Activated T-helper 1 cell treated with anti-CD3 and anti-CD28 coated beads, Interleukin-2, amount 50 U/mL, for 16 hours (primary cell): ENCODE data around the gene IGF2BP2.
"Not testable (repeated sequence)": the region's sequence is repeated elsewhere in the genome, so short reads cannot be mapped to it uniquely, and the experiment has no call there.

Experiments
- DNase-seq, 2 donors: peaks; one replicate each; pipeline ENCODE4 v3.0.0-alpha.2; 2020; ENCODE audit warnings: low read depth in 1 of 2, low spot score in 1 of 2

Gene IGF2BP2

GRCh38 chr3:185647134-185647879, 177.5 kb downstream of the IGF2BP2 start:
- DNase-seq, result no peak

GRCh38 chr3:185646382-185647133, 178.3 kb downstream of the IGF2BP2 start:
- no peak for DNase-seq

DNA sequence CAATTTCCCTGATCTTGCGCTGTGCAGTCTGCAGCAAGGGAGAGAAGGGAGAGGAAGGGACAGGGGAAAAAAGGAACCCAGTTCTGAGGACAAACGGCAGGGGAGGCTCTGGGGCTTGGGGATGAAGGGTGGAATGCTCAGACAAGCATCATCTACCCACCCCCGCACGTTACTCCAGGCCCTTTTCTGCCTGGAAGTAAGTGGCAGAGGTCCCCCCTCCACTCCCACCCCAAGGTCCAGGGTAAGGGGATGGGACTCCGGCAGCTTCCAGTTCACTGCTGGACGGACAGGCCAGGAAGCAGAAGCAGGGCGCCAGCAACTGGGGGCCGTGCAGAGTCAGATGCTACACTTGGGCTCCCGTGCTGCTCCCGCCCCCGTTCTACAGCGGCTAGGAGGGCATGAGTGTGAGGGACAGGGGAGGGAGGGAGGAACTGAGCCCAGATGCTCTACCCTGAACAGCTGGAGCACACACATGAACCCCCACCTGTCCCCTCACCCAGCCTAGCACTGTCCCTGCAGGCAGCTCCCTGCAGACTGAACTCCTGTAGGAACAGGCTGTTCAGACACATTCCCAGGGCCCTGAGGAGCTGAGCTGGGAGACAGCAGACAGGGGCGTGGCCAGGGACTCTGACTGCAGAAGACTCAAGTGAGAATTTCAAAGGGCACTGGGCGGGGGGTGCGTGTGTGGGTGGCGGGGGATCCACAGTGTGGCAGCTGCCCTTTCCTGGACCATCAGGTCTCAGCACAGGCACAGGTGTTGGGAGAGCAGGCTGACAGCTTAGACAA, 179.1 kb downstream of the IGF2BP2 start:
- no peak for DNase-seq

- DNase-seq, result not testable (repeated sequence)
These were observed 179.7 kb downstream of the IGF2BP2 start for GRCh38 chr3:185645191-185645590.

DNA sequence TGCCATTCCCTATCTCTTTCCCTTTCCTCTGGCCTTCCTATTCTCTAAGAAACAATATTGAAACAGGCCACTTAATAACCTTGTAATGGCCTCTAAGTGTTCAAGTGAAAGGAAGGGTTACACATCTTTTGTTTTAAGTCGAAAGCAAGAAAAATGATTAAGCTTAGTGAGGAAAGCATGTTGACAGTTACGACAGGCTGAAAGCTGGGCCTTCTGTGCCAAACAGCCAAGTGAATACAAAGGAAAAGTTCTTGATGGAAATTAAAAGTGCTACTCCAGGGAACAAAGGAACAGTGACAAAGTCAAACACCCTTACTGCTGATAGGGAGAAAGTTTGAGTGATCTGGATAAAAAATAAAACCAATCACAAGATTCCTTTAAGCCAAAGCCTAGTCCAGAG, 184.5 kb downstream of the IGF2BP2 start:
- DNase-seq, result no peak

- no peak for DNase-seq
These were observed 185.1 kb downstream of the IGF2BP2 start for GRCh38 chr3:185639632-185640206.

- not testable (repeated sequence) for DNase-seq
These were observed 186.2 kb downstream of the IGF2BP2 start for GRCh38 chr3:185638651-185639050.

DNA sequence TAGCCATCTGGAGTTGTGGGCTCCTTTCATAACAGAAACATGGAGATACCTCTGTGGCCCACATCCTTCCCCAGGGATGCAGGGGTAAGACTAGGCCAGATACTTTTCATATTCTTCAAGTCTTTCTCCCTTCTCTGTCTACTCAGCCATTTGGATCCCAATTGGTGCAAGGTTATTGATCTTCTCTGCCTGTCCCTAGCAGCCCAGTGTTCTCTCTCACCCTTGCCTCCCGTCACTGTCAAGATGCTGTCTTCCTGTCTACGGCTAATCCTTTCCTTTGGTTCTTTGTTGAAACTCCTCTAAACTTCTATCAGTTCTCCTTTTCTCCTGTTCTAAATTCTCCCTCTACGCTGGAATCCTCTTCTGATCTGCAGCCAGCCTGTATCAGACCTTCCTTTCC, 187.5 kb downstream of the IGF2BP2 start:
- DNase-seq, result no peak

- DNase-seq, result no peak
These were observed 191.8 kb downstream of the IGF2BP2 start for GRCh38 chr3:185632996-185633395.

- DNase-seq, result no peak
These were observed 193.2 kb downstream of the IGF2BP2 start for GRCh38 chr3:185631508-185632206.

- no peak for DNase-seq
These were observed 193.7 kb downstream of the IGF2BP2 start for GRCh38 chr3:185631108-185631507.

GRCh38 chr3:185630182-185630622, 194.6 kb downstream of the IGF2BP2 start:
- no peak for DNase-seq

GRCh38 chr3:185629554-185630181, 195.2 kb downstream of the IGF2BP2 start:
- DNase-seq, result no peak

GRCh38 chr3:185625784-185626183, 199.1 kb downstream of the IGF2BP2 start:
- DNase-seq, result no peak

DNA sequence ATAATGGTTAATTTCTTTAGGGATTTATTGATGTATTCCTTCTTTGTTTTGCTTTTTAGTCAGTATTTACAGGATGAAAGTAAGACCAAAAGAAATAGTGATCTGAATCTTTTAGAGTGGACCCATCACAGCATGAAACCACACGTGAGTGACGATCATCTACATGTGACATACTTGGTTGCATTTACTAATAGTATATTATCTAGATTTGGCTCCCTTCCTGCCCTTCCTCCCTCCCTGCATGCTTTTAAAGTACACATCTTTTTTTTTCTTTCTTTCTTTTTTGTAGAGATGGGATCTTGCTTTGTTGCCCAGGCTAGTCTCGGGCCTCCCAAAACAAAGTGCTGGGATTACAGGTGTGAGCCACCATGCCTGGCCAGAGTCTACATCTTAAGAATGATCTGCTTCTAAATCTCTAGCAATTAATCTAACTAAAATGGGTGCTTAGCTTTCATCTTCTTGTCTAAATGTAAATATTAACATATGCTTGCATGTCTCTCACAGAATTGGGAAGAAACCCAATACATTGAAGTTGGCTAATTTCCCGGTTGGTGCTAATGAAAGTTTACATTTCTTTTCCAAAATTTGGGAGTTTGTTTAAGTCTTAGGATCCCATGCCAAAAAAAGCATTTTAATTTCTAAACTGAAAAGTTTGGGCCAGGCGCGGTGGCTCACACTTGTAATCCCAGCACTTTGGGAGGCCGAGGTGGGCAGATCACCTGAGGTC, 200.7 kb downstream of the IGF2BP2 start:
- DNase-seq, result no peak

DNA sequence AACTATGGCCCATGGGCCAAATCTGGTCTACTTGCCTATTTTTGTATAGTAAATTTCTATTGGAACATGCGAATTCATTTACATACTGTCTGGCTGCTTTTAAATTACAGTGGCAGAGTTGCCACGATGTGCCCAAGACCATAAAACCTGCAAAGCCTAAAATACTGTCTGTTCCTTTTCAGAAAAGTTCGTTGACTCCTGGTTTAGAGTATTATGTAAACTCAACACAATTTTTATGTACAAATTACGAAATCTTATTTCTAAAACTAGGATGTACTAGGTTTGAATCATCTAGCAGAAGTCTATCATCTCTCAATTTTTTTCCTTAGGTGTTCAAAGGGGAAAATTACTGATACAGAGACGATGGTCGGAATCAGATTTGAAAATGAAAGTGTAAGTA, 211.8 kb downstream of the IGF2BP2 start:
- no peak for DNase-seq

DNA sequence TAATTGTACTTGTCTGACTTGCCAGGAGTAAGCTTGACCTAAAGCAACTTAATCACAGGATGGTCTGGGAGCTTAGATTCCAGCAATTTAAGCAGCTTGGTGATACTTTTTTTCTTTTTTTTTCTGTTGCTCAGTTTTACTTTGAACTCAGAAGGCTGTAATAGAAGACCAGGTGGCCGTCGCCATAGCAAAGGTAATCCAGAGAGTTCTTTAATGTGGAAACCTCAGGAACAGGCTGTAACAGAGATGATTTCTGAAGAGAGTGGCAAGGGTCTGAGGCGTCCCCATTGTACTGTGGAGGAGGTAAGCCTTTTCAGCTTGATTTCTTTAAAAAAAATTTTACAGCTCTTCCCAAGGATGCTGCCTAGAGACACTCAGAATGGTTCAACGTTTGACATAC, 218.6 kb downstream of the IGF2BP2 start:
- no peak for DNase-seq

DNA sequence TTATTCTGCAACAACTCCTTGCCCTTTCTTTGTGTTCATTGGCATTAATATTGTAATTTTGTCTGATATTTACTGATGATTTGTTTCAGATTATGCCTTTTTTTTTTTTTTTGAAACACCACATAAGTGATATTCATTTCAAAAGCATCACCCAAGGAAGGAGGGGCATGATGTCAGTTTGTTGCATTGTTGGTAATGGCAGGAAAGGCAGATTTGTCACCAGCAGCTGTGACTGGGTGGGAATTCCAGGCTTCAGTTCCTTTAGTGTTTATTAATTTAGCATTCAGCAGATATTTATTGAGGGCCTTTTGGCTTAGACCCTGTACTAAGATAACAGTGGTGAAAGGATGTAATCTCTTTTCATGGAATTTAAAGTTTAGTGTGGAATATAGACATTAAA, 219.3 kb downstream of the IGF2BP2 start:
- no peak for DNase-seq

GRCh38 chr3:185595526-185595925, 229.3 kb downstream of the IGF2BP2 start:
- DNase-seq, result no peak

GRCh38 chr3:185594073-185594472, 230.8 kb downstream of the IGF2BP2 start:
- DNase-seq, result no peak
